ENCODE results near the gene RRBP1.
A peak's percentile ranks its signal among the peaks of the same experiment; 100 is the strongest.

RRBP1 gene

DNA sequence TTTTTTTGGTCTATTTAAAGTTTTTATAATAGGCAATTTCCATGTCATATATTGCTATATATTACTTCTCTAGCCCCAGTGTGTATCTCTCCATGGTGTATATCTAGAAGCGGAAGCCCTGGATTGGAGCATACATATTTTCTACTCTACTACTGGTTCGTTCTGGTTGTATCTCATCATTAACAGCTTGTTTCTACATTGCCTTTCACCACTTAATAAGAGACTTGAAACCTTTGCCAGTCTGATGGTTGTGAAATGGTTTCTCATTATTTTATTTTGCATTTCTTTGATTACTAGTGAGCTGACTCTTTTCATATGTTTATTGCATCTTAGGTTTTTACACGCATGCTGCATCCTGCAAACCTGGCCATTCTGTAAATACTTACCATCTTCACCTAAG lies 108.6 kb downstream of the RRBP1 start:
- Histone ChIP-seq H3K4me3 (ENCODE audit: low read length, poor library complexity, severe bottlenecking) (peak overlapping the region; percentile 73), H3K4me1 (ENCODE audit: insufficient read depth, low read length, poor library complexity, severe bottlenecking) (peaks cover 43% of the 10 kb centered on the region), H3K9ac (ENCODE audit: low read depth, low read length, poor library complexity, severe bottlenecking) (peak overlapping the region; percentile 70), H3K36me3 (ENCODE audit: insufficient read depth, low read length) (no peaks in the 10 kb centered on the region), H3K27me3 (ENCODE audit: insufficient read depth, low read length, poor library complexity, severe bottlenecking) (no peaks in the 10 kb centered on the region), H3K79me2 (ENCODE audit: insufficient read depth, low read length) (peaks cover 77% of the 10 kb centered on the region), H3F3A (ENCODE audit: low read depth) (no peaks in the 10 kb centered on the region), H4K20me1 (ENCODE audit: insufficient read depth, low read length, poor library complexity, severe bottlenecking) (peaks cover 61% of the 10 kb centered on the region), H3K9me3 (ENCODE audit: insufficient read depth, low read depth, low read length) (no peaks in the 10 kb centered on the region), H3K9me2 (replicated peaks; ENCODE audit: low read depth, low read length) (no peaks in the 10 kb centered on the region), H3K4me2 (ENCODE audit: low read depth, low read length, poor library complexity, severe bottlenecking) (peak overlapping the region; percentile 91), H2AFZ (ENCODE audit: low read length) (no peak overlapping the region)
- TF ChIP-seq, protein P1, sequence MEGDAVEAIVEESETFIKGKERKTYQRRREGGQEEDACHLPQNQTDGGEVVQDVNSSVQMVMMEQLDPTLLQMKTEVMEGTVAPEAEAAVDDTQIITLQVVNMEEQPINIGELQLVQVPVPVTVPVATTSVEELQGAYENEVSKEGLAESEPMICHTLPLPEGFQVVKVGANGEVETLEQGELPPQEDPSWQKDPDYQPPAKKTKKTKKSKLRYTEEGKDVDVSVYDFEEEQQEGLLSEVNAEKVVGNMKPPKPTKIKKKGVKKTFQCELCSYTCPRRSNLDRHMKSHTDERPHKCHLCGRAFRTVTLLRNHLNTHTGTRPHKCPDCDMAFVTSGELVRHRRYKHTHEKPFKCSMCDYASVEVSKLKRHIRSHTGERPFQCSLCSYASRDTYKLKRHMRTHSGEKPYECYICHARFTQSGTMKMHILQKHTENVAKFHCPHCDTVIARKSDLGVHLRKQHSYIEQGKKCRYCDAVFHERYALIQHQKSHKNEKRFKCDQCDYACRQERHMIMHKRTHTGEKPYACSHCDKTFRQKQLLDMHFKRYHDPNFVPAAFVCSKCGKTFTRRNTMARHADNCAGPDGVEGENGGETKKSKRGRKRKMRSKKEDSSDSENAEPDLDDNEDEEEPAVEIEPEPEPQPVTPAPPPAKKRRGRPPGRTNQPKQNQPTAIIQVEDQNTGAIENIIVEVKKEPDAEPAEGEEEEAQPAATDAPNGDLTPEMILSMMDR (conservative IDR thresholded peaks at IDR 0.05; ENCODE audit: low read length): no peak
- TF ChIP-seq EZH2phosphoT487 (IDR thresholded peaks at IDR 0.05; ENCODE audit: borderline replicate concordance): no peak

DNA sequence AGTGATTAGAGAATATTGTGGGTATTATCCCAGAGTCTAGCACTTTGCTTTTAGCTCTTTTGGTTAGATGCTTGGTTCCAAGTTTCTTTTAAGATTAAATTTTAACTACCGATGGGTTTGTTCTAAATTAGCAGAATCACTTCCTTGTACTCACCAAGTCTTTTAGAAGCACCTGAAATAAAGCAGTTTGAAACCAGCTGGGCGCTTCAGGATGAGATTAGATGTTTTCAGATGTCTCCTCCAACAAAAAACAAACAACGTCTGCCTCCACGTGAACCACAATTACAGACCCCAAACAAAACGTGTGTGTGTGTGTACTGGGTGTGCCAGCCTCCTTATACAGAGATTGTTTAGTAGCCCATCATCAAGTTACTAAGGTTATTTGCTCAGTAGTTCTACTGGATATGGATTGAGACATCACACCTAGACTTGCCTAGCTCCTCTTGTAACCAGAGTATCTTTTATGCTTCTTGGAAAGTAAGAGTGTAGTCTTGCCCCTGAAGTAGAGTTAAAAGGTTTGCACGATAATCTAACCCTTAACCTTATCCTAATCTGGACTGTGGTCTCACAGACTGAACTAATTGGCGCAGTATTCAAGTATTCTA lies 109.9 kb downstream of the RRBP1 start:
- Histone ChIP-seq H3K36me3 (ENCODE audit: insufficient read depth, low read length) (no peaks in the 10 kb centered on the region), H3K79me2 (ENCODE audit: insufficient read depth, low read length) (peaks cover 67% of the 10 kb centered on the region), H4K20me1 (ENCODE audit: insufficient read depth, low read length, poor library complexity, severe bottlenecking) (peaks cover 53% of the 10 kb centered on the region), H2AFZ (ENCODE audit: low read length) (no peak overlapping the region), H3K4me3 (ENCODE audit: low read length, poor library complexity, severe bottlenecking) (peak overlapping the region; percentile 73), H3K9ac (ENCODE audit: low read depth, low read length, poor library complexity, severe bottlenecking) (peak overlapping the region; percentile 70), H3K9me2 (replicated peaks; ENCODE audit: low read depth, low read length) (no peaks in the 10 kb centered on the region), H3K4me1 (ENCODE audit: insufficient read depth, low read length, poor library complexity, severe bottlenecking) (peaks cover 41% of the 10 kb centered on the region), H3F3A (ENCODE audit: low read depth) (no peaks in the 10 kb centered on the region), H3K9me3 (ENCODE audit: insufficient read depth, low read depth, low read length) (no peaks in the 10 kb centered on the region), H3K4me2 (ENCODE audit: low read depth, low read length, poor library complexity, severe bottlenecking) (peak overlapping the region; percentile 91), H3K27me3 (ENCODE audit: insufficient read depth, low read length, poor library complexity, severe bottlenecking) (no peaks in the 10 kb centered on the region)
- TF ChIP-seq EZH2phosphoT487 (IDR thresholded peaks at IDR 0.05; ENCODE audit: borderline replicate concordance): no peak
- TF ChIP-seq, protein P1 (conservative IDR thresholded peaks at IDR 0.05; ENCODE audit: low read length): no peak

DNA sequence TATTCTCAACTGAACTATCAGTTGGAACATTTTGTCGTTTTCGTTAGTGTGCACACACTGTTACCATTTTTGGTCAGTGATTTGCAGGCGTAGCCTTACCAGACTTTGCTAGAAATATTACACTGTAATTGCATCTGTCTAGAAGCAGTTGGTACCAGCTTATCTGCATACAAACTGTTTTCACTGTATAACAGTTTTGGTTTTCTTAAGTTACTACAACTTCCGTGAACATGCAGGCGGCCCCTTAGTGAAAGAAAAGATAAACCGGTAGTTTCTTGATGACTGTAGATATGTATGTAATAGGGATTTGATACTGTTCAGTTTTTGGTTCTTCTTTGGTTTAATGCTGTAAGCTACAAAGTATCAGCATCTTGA lies 110.9 kb downstream of the RRBP1 start:
- Histone ChIP-seq H3K27me3 (ENCODE audit: insufficient read depth, low read length, poor library complexity, severe bottlenecking) (no peaks in the 10 kb centered on the region), H3K9me2 (replicated peaks; ENCODE audit: low read depth, low read length) (no peaks in the 10 kb centered on the region), H3K4me1 (ENCODE audit: insufficient read depth, low read length, poor library complexity, severe bottlenecking) (peaks cover 36% of the 10 kb centered on the region), H3K79me2 (ENCODE audit: insufficient read depth, low read length) (peaks cover 58% of the 10 kb centered on the region), H2AFZ (ENCODE audit: low read length) (no peak overlapping the region), H3F3A (ENCODE audit: low read depth) (no peaks in the 10 kb centered on the region), H3K9ac (ENCODE audit: low read depth, low read length, poor library complexity, severe bottlenecking) (peak overlapping the region; percentile 70), H3K4me3 (ENCODE audit: low read length, poor library complexity, severe bottlenecking) (peak overlapping the region; percentile 73), H3K36me3 (ENCODE audit: insufficient read depth, low read length) (no peaks in the 10 kb centered on the region), H3K4me2 (ENCODE audit: low read depth, low read length, poor library complexity, severe bottlenecking) (peak overlapping the region; percentile 91), H4K20me1 (ENCODE audit: insufficient read depth, low read length, poor library complexity, severe bottlenecking) (peaks cover 47% of the 10 kb centered on the region), H3K9me3 (ENCODE audit: insufficient read depth, low read depth, low read length) (no peaks in the 10 kb centered on the region)
- no peak for TF ChIP-seq EZH2phosphoT487 (IDR thresholded peaks at IDR 0.05; ENCODE audit: borderline replicate concordance)
- TF ChIP-seq, protein P1 (conservative IDR thresholded peaks at IDR 0.05; ENCODE audit: low read length): no peak
